Measurements from ENCODE around the gene PEX10. TPM values are rescaled to one million over a fixed set of nuclear protein-coding genes. Genes with fewer than 3 reads are reported as not detected.

Gene PEX10
- total RNA-seq, 2 donors from 2014 or later, result 35.6 TPM

- 85% methylated on average over 15 to 16 of the region's 16 CpGs for WGBS, 2 experiments (ENCODE audit: insufficient coverage in 1 of 2, insufficient read length in 1 of 2)
- TF ChIP-seq, protein P1, sequence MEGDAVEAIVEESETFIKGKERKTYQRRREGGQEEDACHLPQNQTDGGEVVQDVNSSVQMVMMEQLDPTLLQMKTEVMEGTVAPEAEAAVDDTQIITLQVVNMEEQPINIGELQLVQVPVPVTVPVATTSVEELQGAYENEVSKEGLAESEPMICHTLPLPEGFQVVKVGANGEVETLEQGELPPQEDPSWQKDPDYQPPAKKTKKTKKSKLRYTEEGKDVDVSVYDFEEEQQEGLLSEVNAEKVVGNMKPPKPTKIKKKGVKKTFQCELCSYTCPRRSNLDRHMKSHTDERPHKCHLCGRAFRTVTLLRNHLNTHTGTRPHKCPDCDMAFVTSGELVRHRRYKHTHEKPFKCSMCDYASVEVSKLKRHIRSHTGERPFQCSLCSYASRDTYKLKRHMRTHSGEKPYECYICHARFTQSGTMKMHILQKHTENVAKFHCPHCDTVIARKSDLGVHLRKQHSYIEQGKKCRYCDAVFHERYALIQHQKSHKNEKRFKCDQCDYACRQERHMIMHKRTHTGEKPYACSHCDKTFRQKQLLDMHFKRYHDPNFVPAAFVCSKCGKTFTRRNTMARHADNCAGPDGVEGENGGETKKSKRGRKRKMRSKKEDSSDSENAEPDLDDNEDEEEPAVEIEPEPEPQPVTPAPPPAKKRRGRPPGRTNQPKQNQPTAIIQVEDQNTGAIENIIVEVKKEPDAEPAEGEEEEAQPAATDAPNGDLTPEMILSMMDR (conservative IDR thresholded peaks at IDR 0.05), result no peak
- H3K27ac ChIP-seq (ENCODE audit: low read depth, low read length), result no peak overlapping the region
These were observed 19.7 kb downstream of the PEX10 start for GRCh38 chr1:2392686-2393085.

DNA sequence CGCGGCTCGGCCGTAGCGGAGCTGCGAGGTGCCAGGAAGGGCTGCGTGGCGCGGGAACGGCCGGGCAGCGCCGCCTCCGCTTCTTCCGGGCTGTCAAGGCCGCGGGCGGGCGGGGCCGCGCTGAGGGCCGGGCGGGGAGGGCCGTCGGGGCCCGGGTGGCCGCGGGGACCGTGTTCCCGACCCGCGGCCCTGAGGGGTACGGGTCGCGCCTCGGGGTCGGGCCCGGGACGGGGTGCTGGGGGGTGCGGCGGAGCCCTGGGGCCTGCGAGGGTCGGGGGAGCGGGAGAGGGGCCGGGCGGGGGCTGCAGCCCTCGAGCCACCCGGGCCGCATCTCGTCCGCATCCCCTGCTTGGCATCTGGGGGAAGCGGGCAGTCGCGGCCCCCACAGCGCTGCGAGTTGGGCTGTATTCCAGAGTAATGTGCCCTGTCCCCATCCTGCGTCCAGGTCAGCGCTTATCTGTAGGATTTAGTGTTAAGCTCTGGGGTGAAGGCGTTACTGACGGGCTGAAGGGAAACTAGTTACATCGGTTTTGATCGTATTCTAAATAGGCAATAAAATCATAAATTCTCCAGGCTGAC is 20.3 kb downstream of the PEX10 start:
- DNase-seq, result no peak
- no peaks in the 10 kb centered on the region for H3K27me3 Mint-ChIP-seq (ENCODE audit: insufficient read depth)
- Histone ChIP-seq H3K36me3 (ENCODE audit: control insufficient read depth, insufficient read depth, low read length) (peaks cover 56% of the 10 kb centered on the region), H3K27ac (ENCODE audit: low read depth, low read length) (no peak overlapping the region), H3K4me1 (ENCODE audit: control insufficient read depth, insufficient read depth, low read length) (peaks cover 6% of the 10 kb centered on the region), H3K9ac (ENCODE audit: extremely low read depth, low read length, poor library complexity, severe bottlenecking) (peak overlapping the region; percentile 39), H3K4me3 (ENCODE audit: low read length) (peak overlapping the region; percentile 93), H3K9me3 (ENCODE audit: control insufficient read depth, low read length) (no peaks in the 10 kb centered on the region), H3K27me3 (ENCODE audit: control insufficient read depth, insufficient read depth, low read length, poor library complexity, severe bottlenecking) (no peaks in the 10 kb centered on the region)
- no peaks in the 10 kb centered on the region for H3K9me3 Mint-ChIP-seq
- TF ChIP-seq, protein P1 (conservative IDR thresholded peaks at IDR 0.05), result no peak
- WGBS, 2 experiments (ENCODE audit: insufficient coverage in 1 of 2, insufficient read length in 1 of 2), result 1% methylated on average over 15 to 62 of the region's 62 CpGs
- peaks cover 9% of the 10 kb centered on the region for H3K4me1 Mint-ChIP-seq
- peak overlapping the region; percentile 61 for H3K27ac Mint-ChIP-seq
- H3K4me3 Mint-ChIP-seq, result peak overlapping the region; percentile 73
- H3K36me3 Mint-ChIP-seq (ENCODE audit: low read depth), result peaks cover 27% of the 10 kb centered on the region

More at GRCh38 chr1:2392686-2393085, 19.7 kb downstream of the PEX10 start:
- Mint-ChIP-seq H3K9me3 (no peaks in the 10 kb centered on the region), H3K27me3 (ENCODE audit: insufficient read depth) (no peaks in the 10 kb centered on the region), H3K4me1 (peaks cover 9% of the 10 kb centered on the region), H3K27ac (peak overlapping the region; percentile 61), H3K36me3 (ENCODE audit: low read depth) (peaks cover 30% of the 10 kb centered on the region), H3K4me3 (peak overlapping the region; percentile 73)
- H3K27me3 ChIP-seq (ENCODE audit: control insufficient read depth, insufficient read depth, low read length, poor library complexity, severe bottlenecking), result no peaks in the 10 kb centered on the region
- peaks cover 57% of the 10 kb centered on the region for H3K36me3 ChIP-seq (ENCODE audit: control insufficient read depth, insufficient read depth, low read length)
- H3K9ac ChIP-seq (ENCODE audit: extremely low read depth, low read length, poor library complexity, severe bottlenecking), result peak overlapping the region; percentile 39
- peak overlapping the region; percentile 93 for H3K4me3 ChIP-seq (ENCODE audit: low read length)
- H3K4me1 ChIP-seq (ENCODE audit: control insufficient read depth, insufficient read depth, low read length), result peaks cover 6% of the 10 kb centered on the region
- no peaks in the 10 kb centered on the region for H3K9me3 ChIP-seq (ENCODE audit: control insufficient read depth, low read length)
- no peak for DNase-seq

DNA sequence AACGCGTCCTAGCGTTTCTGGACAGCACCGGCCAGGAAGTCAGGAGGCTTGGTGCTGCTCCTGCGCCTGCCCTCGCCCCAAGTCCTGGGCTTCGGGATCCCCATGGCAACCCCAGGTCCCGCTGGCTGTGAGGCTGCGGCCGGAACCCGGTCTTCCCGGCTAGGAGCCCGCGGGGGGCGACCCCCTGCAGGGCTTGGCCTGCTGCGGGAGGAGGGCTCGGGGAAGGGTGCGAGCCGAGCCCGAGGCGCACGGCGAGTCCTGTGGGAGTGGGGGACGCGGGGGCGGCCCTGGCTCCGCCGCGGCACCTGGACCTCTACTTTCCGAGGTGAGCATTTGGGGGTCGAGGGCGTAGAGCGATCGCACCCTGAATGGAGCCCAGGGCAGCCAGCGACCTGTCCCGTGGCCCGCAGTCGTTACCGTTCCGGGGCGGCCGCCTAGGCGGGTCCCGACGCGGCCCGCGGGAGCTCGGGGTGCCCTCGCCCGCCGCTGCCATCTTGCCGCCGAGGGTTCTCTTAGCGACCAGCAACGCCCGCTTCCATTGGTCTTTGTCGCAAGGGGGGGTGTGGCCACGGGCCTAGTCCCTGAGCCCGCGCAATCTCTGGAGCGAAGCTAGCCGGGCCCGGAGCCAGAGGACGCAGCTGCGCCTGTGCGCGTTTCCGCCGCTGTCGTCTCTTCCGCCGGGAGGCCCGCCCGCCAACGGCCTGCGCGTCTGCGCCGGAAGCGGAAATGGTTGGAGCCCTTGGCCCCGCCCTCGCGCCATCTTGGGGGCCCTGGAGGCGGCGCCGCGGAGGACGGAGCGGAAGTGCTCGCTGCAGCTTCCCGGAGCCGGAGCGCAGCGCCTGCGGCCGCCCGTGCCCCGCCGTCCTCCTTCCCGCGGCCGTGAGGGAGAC is 21.1 kb downstream of the PEX10 start, which contains the start of the genes MORN1 and RER1:
TSS of gene MORN1 (minus strand) at position 514 of the 890 bp plus-strand sequence. CDS start at position 493, 21 bp downstream.
TSS of gene RER1 (plus strand) at position 801 of the 890 bp plus-strand sequence. CDS start 3,950 bp downstream, outside the sequence.
- Histone ChIP-seq H3K27me3 (ENCODE audit: control insufficient read depth, insufficient read depth, low read length, poor library complexity, severe bottlenecking) (no peaks in the 10 kb centered on the region), H3K36me3 (ENCODE audit: control insufficient read depth, insufficient read depth, low read length) (peaks cover 56% of the 10 kb centered on the region), H3K9me3 (ENCODE audit: control insufficient read depth, low read length) (no peaks in the 10 kb centered on the region), H3K27ac (ENCODE audit: low read depth, low read length) (peak within 1 kb of the TSS; percentile 91), H3K4me1 (ENCODE audit: control insufficient read depth, insufficient read depth, low read length) (peaks cover 6% of the 10 kb centered on the region), H3K9ac (ENCODE audit: extremely low read depth, low read length, poor library complexity, severe bottlenecking) (peak within 1 kb of the TSS; percentile 91), H3K4me3 (ENCODE audit: low read length) (peak within 1 kb of the TSS; percentile 93)
- Mint-ChIP-seq H3K36me3 (ENCODE audit: low read depth) (peaks cover 21% of the 10 kb centered on the region), H3K27me3 (ENCODE audit: insufficient read depth) (no peaks in the 10 kb centered on the region), H3K27ac (peak within 1 kb of the TSS; percentile 61), H3K4me3 (peak within 1 kb of the TSS; percentile 73), H3K9me3 (no peaks in the 10 kb centered on the region), H3K4me1 (peaks cover 9% of the 10 kb centered on the region)
- peak; percentile 99 for DNase-seq
- TF ChIP-seq, protein P1 (conservative IDR thresholded peaks at IDR 0.05), result no peak
- 0% methylated on average over 39 to 103 of the region's 103 CpGs for whole genome bisulfite sequencing, 2 experiments (ENCODE audit: insufficient coverage in 1 of 2, insufficient read length in 1 of 2)
